ENCODE measurements around the gene NEAT1. TPM values are rescaled to one million over a fixed set of nuclear protein-coding genes. Genes with fewer than 3 reads are reported as not detected.

Gene NEAT1
- total RNA-seq, 1 donor from 2014 or later = 172 TPM

- peak; percentile 98 for DNase-seq (ENCODE audit: low read depth)
Measured at GRCh38 chr11:65421794-65422632, 585 bp upstream of the NEAT1 start.

GRCh38 chr11:65423516-65424204, 1.1 kb downstream of the NEAT1 start:
- DNase-seq (ENCODE audit: low read depth) = peak; percentile 57

- peak; percentile 71 for DNase-seq (ENCODE audit: low read depth)
Measured at GRCh38 chr11:65424205-65425104, 1.9 kb downstream of the NEAT1 start.

- peak; percentile 76 for DNase-seq (ENCODE audit: low read depth)
Measured at GRCh38 chr11:65425105-65425970, 2.7 kb downstream of the NEAT1 start.

GRCh38 chr11:65425971-65426838, 3.6 kb downstream of the NEAT1 start:
- peak; percentile 64 for DNase-seq (ENCODE audit: low read depth)

GRCh38 chr11:65426839-65427690, 4.5 kb downstream of the NEAT1 start:
- DNase-seq (ENCODE audit: low read depth) = peak; percentile 76

- DNase-seq (ENCODE audit: low read depth) = peak; percentile 83
Measured at GRCh38 chr11:65427691-65428577, 5.3 kb downstream of the NEAT1 start.

- no peak for DNase-seq (ENCODE audit: low read depth)
Measured at GRCh38 chr11:65428578-65429067, 6.0 kb downstream of the NEAT1 start.

GRCh38 chr11:65429068-65429681, 6.6 kb downstream of the NEAT1 start:
- peak; percentile 79 for DNase-seq (ENCODE audit: low read depth)

- DNase-seq (ENCODE audit: low read depth) = peak; percentile 84
Measured at GRCh38 chr11:65429724-65430405, 7.3 kb downstream of the NEAT1 start.

- peak; percentile 70 for DNase-seq (ENCODE audit: low read depth)
Measured at GRCh38 chr11:65430406-65431217, 8.0 kb downstream of the NEAT1 start.

- peak; percentile 80 for DNase-seq (ENCODE audit: low read depth)
Measured at GRCh38 chr11:65431451-65432099, 9.0 kb downstream of the NEAT1 start.

- DNase-seq (ENCODE audit: low read depth) = peak; percentile 40
Measured at GRCh38 chr11:65432100-65432650, 9.6 kb downstream of the NEAT1 start.
